Stomach (tissue), 4 donors: ENCODE measurements around the gene CD84.

ENCODE experiments used
- POLR2A ChIP-seq, 4 donors: fragments of 450-650 bp; IDR thresholded peaks; one replicate each; pipeline ENCODE4 v1.6.1; 2016; ENCODE audit warnings: antibody characterized with exemption in 4 of 4, control low read depth in 2 of 4, mild to moderate bottlenecking in 1 of 4, moderate library complexity in 1 of 4
- TF ChIP-seq, protein P1 (sequence below), 7 experiments: fragments of 450-650 bp in 4 of 7; fragments of 200-600 bp in 3 of 7; sonication (generic) in 3 of 7; IDR thresholded peaks; one replicate each; pipeline ENCODE4 v1.5.1; 2016 to 2019; ENCODE audit warnings: antibody characterized with exemption in 7 of 7, control low read depth in 2 of 7, mild to moderate bottlenecking in 1 of 7

DNA sequence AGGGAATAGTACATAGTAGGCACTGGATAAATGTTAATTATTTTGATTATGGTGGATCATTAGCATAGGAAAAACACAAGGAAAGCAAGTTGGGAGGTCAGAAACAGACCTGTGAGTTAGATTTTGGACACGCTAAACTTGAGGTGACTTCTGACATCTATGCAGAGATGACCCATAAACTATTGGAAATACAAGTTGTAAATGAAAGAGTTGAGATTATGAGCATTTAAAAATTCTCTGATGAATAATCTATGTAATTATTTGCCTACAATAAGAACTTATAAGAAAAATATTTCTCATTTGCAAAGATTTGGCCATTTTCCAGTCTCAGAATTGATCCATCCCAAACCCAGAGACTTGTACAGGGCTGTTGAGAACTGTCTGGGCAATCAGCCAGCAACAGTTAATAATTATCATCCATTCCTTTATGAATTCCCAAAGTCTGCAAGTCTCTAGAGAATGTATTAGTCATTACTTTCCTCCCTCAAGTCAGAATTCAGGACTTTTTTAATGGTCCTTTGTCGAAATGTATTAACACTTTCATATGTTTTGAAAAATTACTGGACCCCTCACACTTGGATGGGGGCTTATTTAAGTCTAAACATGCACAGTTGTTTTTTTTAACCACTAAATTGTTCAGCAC, 36.9 kb downstream of the CD84 start:
- TF ChIP-seq, protein P1, sequence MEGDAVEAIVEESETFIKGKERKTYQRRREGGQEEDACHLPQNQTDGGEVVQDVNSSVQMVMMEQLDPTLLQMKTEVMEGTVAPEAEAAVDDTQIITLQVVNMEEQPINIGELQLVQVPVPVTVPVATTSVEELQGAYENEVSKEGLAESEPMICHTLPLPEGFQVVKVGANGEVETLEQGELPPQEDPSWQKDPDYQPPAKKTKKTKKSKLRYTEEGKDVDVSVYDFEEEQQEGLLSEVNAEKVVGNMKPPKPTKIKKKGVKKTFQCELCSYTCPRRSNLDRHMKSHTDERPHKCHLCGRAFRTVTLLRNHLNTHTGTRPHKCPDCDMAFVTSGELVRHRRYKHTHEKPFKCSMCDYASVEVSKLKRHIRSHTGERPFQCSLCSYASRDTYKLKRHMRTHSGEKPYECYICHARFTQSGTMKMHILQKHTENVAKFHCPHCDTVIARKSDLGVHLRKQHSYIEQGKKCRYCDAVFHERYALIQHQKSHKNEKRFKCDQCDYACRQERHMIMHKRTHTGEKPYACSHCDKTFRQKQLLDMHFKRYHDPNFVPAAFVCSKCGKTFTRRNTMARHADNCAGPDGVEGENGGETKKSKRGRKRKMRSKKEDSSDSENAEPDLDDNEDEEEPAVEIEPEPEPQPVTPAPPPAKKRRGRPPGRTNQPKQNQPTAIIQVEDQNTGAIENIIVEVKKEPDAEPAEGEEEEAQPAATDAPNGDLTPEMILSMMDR (IDR thresholded peaks at IDR 0.05) = no peak
- TF ChIP-seq POLR2A (IDR thresholded peaks at IDR 0.05) = no peak
